ENCODE data around the gene TNS1. TPM values are rescaled to one million over a fixed set of nuclear protein-coding genes. Genes with fewer than 3 reads are reported as not detected.
"Not testable (repeated sequence)": the region's sequence is repeated elsewhere in the genome, so short reads cannot be mapped to it uniquely, and the experiment has no call there.

Gene TNS1
- total and polyA plus RNA-seq, 2 experiments from 2014 or later = 81.6 to 99.3 TPM

GRCh38 chr2:217789736-217790181, 213.0 kb downstream of the TNS1 start:
- Histone ChIP-seq H3K9me2 (ENCODE audit: insufficient read depth) (no peaks in the 10 kb centered on the region), H3K27me3 (replicated peaks; ENCODE audit: insufficient read depth) (no peaks in the 10 kb centered on the region), H3K4me3 (no peak overlapping the region), H3F3A (ENCODE audit: insufficient read depth) (peaks cover 48% of the 10 kb centered on the region), H3K9ac (no peak overlapping the region), H4K20me1 (ENCODE audit: insufficient read depth) (no peaks in the 10 kb centered on the region), H3K9me3 (ENCODE audit: low read depth) (no peaks in the 10 kb centered on the region), H3K4me1 (ENCODE audit: insufficient read depth) (peaks cover 17% of the 10 kb centered on the region), H2AFZ (no peak overlapping the region), H3K4me2 (ENCODE audit: unreplicated experiment) (no peak overlapping the region), H3K36me3 (ENCODE audit: low read depth) (no peaks in the 10 kb centered on the region; the same call in 1 of the 2 replicates), H3K27ac (no peak overlapping the region), H3K79me2 (ENCODE audit: insufficient read depth) (no peaks in the 10 kb centered on the region)
- TF ChIP-seq EZH2 (IDR thresholded peaks at IDR 0.05; ENCODE audit: insufficient read depth, poor library complexity, severe bottlenecking) (no peak), EZH2phosphoT487 (IDR thresholded peaks at IDR 0.05; ENCODE audit: insufficient read depth, low read depth) (no peak)
- 88% methylated on average over 13 of the region's 13 CpGs for WGBS, 2 experiments (ENCODE audit: low coverage in 1 of 2, low lambda C conversion rate in 2 of 2, missing lambda C conversion rate in 2 of 2)
- in situ Hi-C loops (cut with MboI) = loop anchor here (10.0 kb wide), 3 partner anchors 95 to 275 kb away; partner anchors contain the start of gene RUFY4
- no peak for DNase-seq

GRCh38 chr2:217789003-217789735, 213.6 kb downstream of the TNS1 start:
- TF ChIP-seq EZH2phosphoT487 (IDR thresholded peaks at IDR 0.05; ENCODE audit: insufficient read depth, low read depth) (no peak), EZH2 (IDR thresholded peaks at IDR 0.05; ENCODE audit: insufficient read depth, poor library complexity, severe bottlenecking) (no peak)

GRCh38 chr2:217788669-217789002, 214.2 kb downstream of the TNS1 start:
- H2AFZ ChIP-seq = no peak overlapping the region
- H3K4me1 ChIP-seq (ENCODE audit: insufficient read depth) = peaks cover 17% of the 10 kb centered on the region
- no peaks in the 10 kb centered on the region for H3K27me3 ChIP-seq (replicated peaks; ENCODE audit: insufficient read depth)
- H3K9me2 ChIP-seq (ENCODE audit: insufficient read depth) = no peaks in the 10 kb centered on the region
- H3K79me2 ChIP-seq (ENCODE audit: insufficient read depth) = no peaks in the 10 kb centered on the region
- no peaks in the 10 kb centered on the region for H3K9me3 ChIP-seq (ENCODE audit: low read depth)
- H3K27ac ChIP-seq = no peak overlapping the region
- TF ChIP-seq EZH2phosphoT487 (IDR thresholded peaks at IDR 0.05; ENCODE audit: insufficient read depth, low read depth) (no peak), EZH2 (IDR thresholded peaks at IDR 0.05; ENCODE audit: insufficient read depth, poor library complexity, severe bottlenecking) (no peak)
- no peak overlapping the region for H3K4me2 ChIP-seq (ENCODE audit: unreplicated experiment)
- no peak overlapping the region for H3K4me3 ChIP-seq
- no peaks in the 10 kb centered on the region; the same call in 1 of the 2 replicates for H3K36me3 ChIP-seq (ENCODE audit: low read depth)
- in situ Hi-C loops (cut with MboI) = loop anchor here (10.0 kb wide), 2 partner anchors 196 to 276 kb away; partner anchors contain the start of gene RUFY4
- peaks cover 37% of the 10 kb centered on the region for H3F3A ChIP-seq (ENCODE audit: insufficient read depth)
- no peak for DNase-seq
- WGBS, 2 experiments (ENCODE audit: low coverage in 1 of 2, low lambda C conversion rate in 2 of 2, missing lambda C conversion rate in 2 of 2) = 82 to 87% methylated on average over 7 of the region's 7 CpGs
- no peaks in the 10 kb centered on the region for H4K20me1 ChIP-seq (ENCODE audit: insufficient read depth)
- H3K9ac ChIP-seq = no peak overlapping the region

More at GRCh38 chr2:217789003-217789735, 213.6 kb downstream of the TNS1 start:
- Histone ChIP-seq H3K9me3 (ENCODE audit: low read depth) (no peaks in the 10 kb centered on the region), H2AFZ (no peak overlapping the region), H3K4me3 (no peak overlapping the region), H3K79me2 (ENCODE audit: insufficient read depth) (no peaks in the 10 kb centered on the region), H3K9me2 (ENCODE audit: insufficient read depth) (no peaks in the 10 kb centered on the region), H3K27me3 (replicated peaks; ENCODE audit: insufficient read depth) (no peaks in the 10 kb centered on the region), H4K20me1 (ENCODE audit: insufficient read depth) (no peaks in the 10 kb centered on the region), H3F3A (ENCODE audit: insufficient read depth) (peaks cover 42% of the 10 kb centered on the region), H3K36me3 (ENCODE audit: low read depth) (no peaks in the 10 kb centered on the region; the same call in 1 of the 2 replicates), H3K4me1 (ENCODE audit: insufficient read depth) (peaks cover 17% of the 10 kb centered on the region), H3K27ac (no peak overlapping the region), H3K9ac (no peak overlapping the region), H3K4me2 (ENCODE audit: unreplicated experiment) (no peak overlapping the region)
- 43% methylated on average over 15 of the region's 15 CpGs for WGBS, 2 experiments (ENCODE audit: low coverage in 1 of 2, low lambda C conversion rate in 2 of 2, missing lambda C conversion rate in 2 of 2)
- in situ Hi-C loops (cut with MboI) = loop anchor here (10.0 kb wide), 2 partner anchors 196 to 276 kb away; partner anchors contain the start of gene RUFY4
- peak; percentile 71 for DNase-seq

GRCh38 chr2:217787160-217787877, 215.5 kb downstream of the TNS1 start:
- Histone ChIP-seq H3K9me2 (ENCODE audit: insufficient read depth) (no peaks in the 10 kb centered on the region), H3F3A (ENCODE audit: insufficient read depth) (peaks cover 31% of the 10 kb centered on the region), H3K9ac (no peak overlapping the region), H2AFZ (no peak overlapping the region), H3K79me2 (ENCODE audit: insufficient read depth) (no peaks in the 10 kb centered on the region), H3K4me2 (ENCODE audit: unreplicated experiment) (no peak overlapping the region), H3K36me3 (ENCODE audit: low read depth) (no peaks in the 10 kb centered on the region; the same call in 1 of the 2 replicates), H3K27me3 (replicated peaks; ENCODE audit: insufficient read depth) (no peaks in the 10 kb centered on the region), H3K4me3 (no peak overlapping the region), H3K9me3 (ENCODE audit: low read depth) (no peaks in the 10 kb centered on the region), H3K4me1 (ENCODE audit: insufficient read depth) (peaks cover 17% of the 10 kb centered on the region), H4K20me1 (ENCODE audit: insufficient read depth) (no peaks in the 10 kb centered on the region), H3K27ac (no peak overlapping the region)
- no peak for TF ChIP-seq EZH2 (IDR thresholded peaks at IDR 0.05; ENCODE audit: insufficient read depth, poor library complexity, severe bottlenecking)
- TF ChIP-seq EZH2phosphoT487 (IDR thresholded peaks at IDR 0.05; ENCODE audit: insufficient read depth, low read depth) = no peak
- no peak for DNase-seq
- 94 to 96% methylated on average over 25 to 35 of the region's 37 CpGs for WGBS, 2 experiments (ENCODE audit: low coverage in 1 of 2, low lambda C conversion rate in 2 of 2, missing lambda C conversion rate in 2 of 2)
- in situ Hi-C loops (cut with MboI) = loop anchor here (10.0 kb wide), 2 partner anchors 197 to 277 kb away; partner anchors contain the start of gene RUFY4

GRCh38 chr2:217786560-217786959, 216.2 kb downstream of the TNS1 start:
- not testable (repeated sequence) for H3K9me2 ChIP-seq (ENCODE audit: insufficient read depth); H4K20me1 ChIP-seq (ENCODE audit: insufficient read depth); DNase-seq; H3K36me3 ChIP-seq (ENCODE audit: low read depth); H3K27me3 ChIP-seq (replicated peaks; ENCODE audit: insufficient read depth); H3K4me2 ChIP-seq (ENCODE audit: unreplicated experiment); H3K9me3 ChIP-seq (ENCODE audit: low read depth); H3K27ac ChIP-seq; H3K4me3 ChIP-seq; H3K79me2 ChIP-seq (ENCODE audit: insufficient read depth); H3K9ac ChIP-seq; H2AFZ ChIP-seq
- peaks cover 14% of the 10 kb centered on the region for H3K4me1 ChIP-seq (ENCODE audit: insufficient read depth)
- in situ Hi-C loops (cut with MboI) = loop anchor here (10.0 kb wide), 2 partner anchors 198 to 278 kb away; partner anchors contain the start of gene RUFY4
- 77 to 78% methylated on average over 5 of the region's 5 CpGs for WGBS, 2 experiments (ENCODE audit: low coverage in 1 of 2, low lambda C conversion rate in 2 of 2, missing lambda C conversion rate in 2 of 2)
- peaks cover 24% of the 10 kb centered on the region for H3F3A ChIP-seq (ENCODE audit: insufficient read depth)

Measured in GM23248 (cell line).